GM18909 (cell line): Measurements from ENCODE around the gene ZSCAN20.
"Not testable (repeated sequence)": the region's sequence is repeated elsewhere in the genome, so short reads cannot be mapped to it uniquely, and the experiment has no call there.

Experiments used
- ATAC-seq: cut with Tn5 transposase; IDR thresholded peaks from one replicate; pipeline ENCODE4 v1.9.1; 2021; ENCODE audit warnings: mild to moderate bottlenecking; ENCODE audit not compliant: unreplicated experiment, poor library complexity

The ZSCAN20 gene

GRCh38 chr1:33473900-33474299, 1.5 kb downstream of the ZSCAN20 start:
- no peak for ATAC-seq

GRCh38 chr1:33477451-33477850, 5.0 kb downstream of the ZSCAN20 start:
- no peak for ATAC-seq

GRCh38 chr1:33482412-33482811, 10.0 kb downstream of the ZSCAN20 start:
- ATAC-seq = no peak

GRCh38 chr1:33488624-33489023, 16.2 kb downstream of the ZSCAN20 start:
- ATAC-seq = no peak

GRCh38 chr1:33494929-33495328, 22.5 kb downstream of the ZSCAN20 start:
- ATAC-seq = no peak

- ATAC-seq = no peak
These were observed 25.0 kb downstream of the ZSCAN20 start for GRCh38 chr1:33497410-33497809.

GRCh38 chr1:33500547-33500946, 28.1 kb downstream of the ZSCAN20 start:
- no peak for ATAC-seq

- no peak for ATAC-seq
These were observed 28.9 kb downstream of the ZSCAN20 start for GRCh38 chr1:33501309-33501708.

GRCh38 chr1:33501774-33502173, 29.3 kb downstream of the ZSCAN20 start:
- no peak for ATAC-seq

GRCh38 chr1:33502726-33503125, 30.3 kb downstream of the ZSCAN20 start:
- ATAC-seq = no peak

- ATAC-seq = no peak
These were observed 31.1 kb downstream of the ZSCAN20 start for GRCh38 chr1:33503506-33503905.

- ATAC-seq = no peak
These were observed 35.2 kb downstream of the ZSCAN20 start for GRCh38 chr1:33507661-33508060.

GRCh38 chr1:33508151-33508550, 35.7 kb downstream of the ZSCAN20 start:
- no peak for ATAC-seq

GRCh38 chr1:33509276-33509675, 36.8 kb downstream of the ZSCAN20 start:
- ATAC-seq = not testable (repeated sequence)

GRCh38 chr1:33512226-33513011, 40.0 kb downstream of the ZSCAN20 start:
- ATAC-seq = no peak

- ATAC-seq = no peak
These were observed 42.7 kb downstream of the ZSCAN20 start for GRCh38 chr1:33515112-33515511.

GRCh38 chr1:33515607-33516006, 43.2 kb downstream of the ZSCAN20 start:
- ATAC-seq = no peak

GRCh38 chr1:33516428-33516827, 44.0 kb downstream of the ZSCAN20 start:
- ATAC-seq = no peak

GRCh38 chr1:33516891-33517567, 44.6 kb downstream of the ZSCAN20 start:
- no peak for ATAC-seq

- ATAC-seq = no peak
These were observed 45.3 kb downstream of the ZSCAN20 start for GRCh38 chr1:33517596-33518250.

- ATAC-seq = no peak
These were observed 46.9 kb downstream of the ZSCAN20 start for GRCh38 chr1:33519240-33519884.
